ENCODE data around the gene MMP25. TPM values are rescaled to one million over a fixed set of nuclear protein-coding genes. Genes with fewer than 3 reads are reported as not detected.

MMP25 gene
- total RNA-seq, 1 donor from 2014 or later, result 0.89 TPM

DNA sequence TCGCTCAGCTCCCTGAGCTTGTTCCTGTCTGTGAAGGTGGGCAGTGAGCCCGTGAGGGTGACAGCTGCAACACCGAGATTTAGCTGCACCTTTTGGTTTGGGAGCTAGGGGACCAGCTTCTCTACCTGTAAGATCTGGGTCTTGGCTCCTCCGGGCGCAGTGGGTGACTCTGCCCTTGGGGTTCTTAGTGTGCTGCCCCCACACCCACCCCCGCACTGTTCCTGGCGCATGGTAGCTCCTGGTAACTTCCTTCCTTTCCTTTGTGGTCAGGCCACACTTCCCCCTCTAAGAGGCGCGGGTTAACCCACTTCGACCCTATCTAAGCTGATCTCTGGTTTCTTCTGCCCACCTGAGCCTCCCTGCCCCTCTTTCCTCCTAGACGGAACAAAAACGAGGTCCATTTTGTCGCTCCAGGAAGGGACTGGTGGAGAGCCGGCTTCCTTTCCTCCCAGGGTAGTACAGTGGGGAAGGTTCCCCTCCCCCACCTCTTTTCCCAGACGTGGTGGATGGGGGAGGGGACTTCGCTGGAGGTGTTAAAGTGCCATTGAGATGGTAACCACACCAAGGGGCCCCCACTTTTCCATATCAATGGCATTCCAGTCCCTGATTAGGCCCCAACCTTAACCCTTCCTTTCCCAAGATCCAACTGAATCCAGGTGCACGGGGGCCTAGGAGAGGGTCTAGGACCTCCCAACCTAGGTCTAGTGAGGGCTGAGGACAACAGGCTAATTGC is 38.2 kb upstream of the MMP25 start:
- Histone ChIP-seq H3K36me3 (ENCODE audit: insufficient read depth, low read length) (no peaks in the 10 kb centered on the region), H4K20me1 (ENCODE audit: insufficient read depth, low read length) (peaks cover 5% of the 10 kb centered on the region), H3K4me3 (ENCODE audit: insufficient read depth, low read depth, low read length) (no peak overlapping the region), H3K9me3 (ENCODE audit: insufficient read depth, low read depth, low read length) (no peaks in the 10 kb centered on the region), H3K27me3 (ENCODE audit: insufficient read depth, low read length) (peaks cover 42% of the 10 kb centered on the region), H2AFZ (ENCODE audit: low read depth, low read length) (no peak overlapping the region), H3K4me1 (ENCODE audit: insufficient read depth, low read length) (peaks cover 18% of the 10 kb centered on the region), H3K79me2 (ENCODE audit: insufficient read depth, low read length) (no peaks in the 10 kb centered on the region), H3K4me2 (ENCODE audit: low read length) (no peak overlapping the region), H3K9ac (ENCODE audit: low read length) (no peak overlapping the region), H3K27ac (ENCODE audit: low read depth, low read length) (no peak overlapping the region)
- no peak for TF ChIP-seq EZH2 (IDR thresholded peaks at IDR 0.05; ENCODE audit: insufficient read depth, low read length)
- TF ChIP-seq, protein P1, sequence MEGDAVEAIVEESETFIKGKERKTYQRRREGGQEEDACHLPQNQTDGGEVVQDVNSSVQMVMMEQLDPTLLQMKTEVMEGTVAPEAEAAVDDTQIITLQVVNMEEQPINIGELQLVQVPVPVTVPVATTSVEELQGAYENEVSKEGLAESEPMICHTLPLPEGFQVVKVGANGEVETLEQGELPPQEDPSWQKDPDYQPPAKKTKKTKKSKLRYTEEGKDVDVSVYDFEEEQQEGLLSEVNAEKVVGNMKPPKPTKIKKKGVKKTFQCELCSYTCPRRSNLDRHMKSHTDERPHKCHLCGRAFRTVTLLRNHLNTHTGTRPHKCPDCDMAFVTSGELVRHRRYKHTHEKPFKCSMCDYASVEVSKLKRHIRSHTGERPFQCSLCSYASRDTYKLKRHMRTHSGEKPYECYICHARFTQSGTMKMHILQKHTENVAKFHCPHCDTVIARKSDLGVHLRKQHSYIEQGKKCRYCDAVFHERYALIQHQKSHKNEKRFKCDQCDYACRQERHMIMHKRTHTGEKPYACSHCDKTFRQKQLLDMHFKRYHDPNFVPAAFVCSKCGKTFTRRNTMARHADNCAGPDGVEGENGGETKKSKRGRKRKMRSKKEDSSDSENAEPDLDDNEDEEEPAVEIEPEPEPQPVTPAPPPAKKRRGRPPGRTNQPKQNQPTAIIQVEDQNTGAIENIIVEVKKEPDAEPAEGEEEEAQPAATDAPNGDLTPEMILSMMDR (IDR thresholded peaks at IDR 0.05; ENCODE audit: insufficient read depth, low read depth, low read length), result no peak
- FAIRE-seq, result no peak
- Mint-ChIP-seq H3K27ac (ENCODE audit: unreplicated experiment) (peak overlapping the region; percentile 47), H3K27me3 (ENCODE audit: low read depth, unreplicated experiment) (peaks cover 2% of the 10 kb centered on the region), H3K9me3 (ENCODE audit: unreplicated experiment) (no peaks in the 10 kb centered on the region), H3K4me1 (ENCODE audit: low read depth, unreplicated experiment) (peaks cover 17% of the 10 kb centered on the region), H3K4me3 (ENCODE audit: unreplicated experiment) (peak overlapping the region; percentile 65), H3K36me3 (ENCODE audit: low read depth, unreplicated experiment) (no peaks in the 10 kb centered on the region)
- DNase-seq (ENCODE audit: low read depth), result no peak

DNA sequence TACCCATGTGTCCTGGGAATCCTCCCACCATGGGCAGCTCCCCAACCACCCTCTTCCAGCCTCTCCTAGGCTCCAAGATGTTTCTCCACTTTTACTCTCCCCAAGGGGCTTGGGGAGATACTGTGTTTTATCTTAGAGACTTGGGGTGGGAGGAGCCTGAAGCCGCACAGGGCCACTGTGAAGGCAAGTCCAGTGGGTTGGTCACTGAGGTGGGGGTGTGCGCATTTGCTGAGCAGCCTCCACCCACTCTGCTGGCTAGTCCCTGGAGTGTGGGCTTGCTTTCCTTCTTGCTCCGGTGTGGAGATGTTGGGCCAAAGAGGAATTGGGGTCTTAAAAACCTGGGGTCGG is 37.7 kb upstream of the MMP25 start:
- Histone ChIP-seq H3K36me3 (ENCODE audit: insufficient read depth, low read length) (no peaks in the 10 kb centered on the region), H3K9me3 (ENCODE audit: insufficient read depth, low read depth, low read length) (no peaks in the 10 kb centered on the region), H2AFZ (ENCODE audit: low read depth, low read length) (no peak overlapping the region), H3K9ac (ENCODE audit: low read length) (no peak overlapping the region), H3K4me3 (ENCODE audit: insufficient read depth, low read depth, low read length) (no peak overlapping the region), H3K4me1 (ENCODE audit: insufficient read depth, low read length) (peaks cover 22% of the 10 kb centered on the region), H3K27ac (ENCODE audit: low read depth, low read length) (no peak overlapping the region), H3K4me2 (ENCODE audit: low read length) (no peak overlapping the region), H3K79me2 (ENCODE audit: insufficient read depth, low read length) (no peaks in the 10 kb centered on the region), H3K27me3 (ENCODE audit: insufficient read depth, low read length) (peaks cover 47% of the 10 kb centered on the region), H4K20me1 (ENCODE audit: insufficient read depth, low read length) (peaks cover 5% of the 10 kb centered on the region)
- Mint-ChIP-seq H3K27me3 (ENCODE audit: low read depth, unreplicated experiment) (peaks cover 2% of the 10 kb centered on the region), H3K4me3 (ENCODE audit: unreplicated experiment) (peak overlapping the region; percentile 65), H3K4me1 (ENCODE audit: low read depth, unreplicated experiment) (peaks cover 17% of the 10 kb centered on the region), H3K36me3 (ENCODE audit: low read depth, unreplicated experiment) (no peaks in the 10 kb centered on the region), H3K27ac (ENCODE audit: unreplicated experiment) (no peak overlapping the region), H3K9me3 (ENCODE audit: unreplicated experiment) (no peaks in the 10 kb centered on the region)
- FAIRE-seq, result no peak
- TF ChIP-seq, protein P1 (IDR thresholded peaks at IDR 0.05; ENCODE audit: insufficient read depth, low read depth, low read length), result no peak
- TF ChIP-seq EZH2 (IDR thresholded peaks at IDR 0.05; ENCODE audit: insufficient read depth, low read length), result no peak
- DNase-seq (ENCODE audit: low read depth), result no peak
